ENCODE measurements around the gene LDLR.
"Not testable (repeated sequence)": the region's sequence is repeated elsewhere in the genome, so short reads cannot be mapped to it uniquely, and the experiment has no call there.

LDLR gene

DNA sequence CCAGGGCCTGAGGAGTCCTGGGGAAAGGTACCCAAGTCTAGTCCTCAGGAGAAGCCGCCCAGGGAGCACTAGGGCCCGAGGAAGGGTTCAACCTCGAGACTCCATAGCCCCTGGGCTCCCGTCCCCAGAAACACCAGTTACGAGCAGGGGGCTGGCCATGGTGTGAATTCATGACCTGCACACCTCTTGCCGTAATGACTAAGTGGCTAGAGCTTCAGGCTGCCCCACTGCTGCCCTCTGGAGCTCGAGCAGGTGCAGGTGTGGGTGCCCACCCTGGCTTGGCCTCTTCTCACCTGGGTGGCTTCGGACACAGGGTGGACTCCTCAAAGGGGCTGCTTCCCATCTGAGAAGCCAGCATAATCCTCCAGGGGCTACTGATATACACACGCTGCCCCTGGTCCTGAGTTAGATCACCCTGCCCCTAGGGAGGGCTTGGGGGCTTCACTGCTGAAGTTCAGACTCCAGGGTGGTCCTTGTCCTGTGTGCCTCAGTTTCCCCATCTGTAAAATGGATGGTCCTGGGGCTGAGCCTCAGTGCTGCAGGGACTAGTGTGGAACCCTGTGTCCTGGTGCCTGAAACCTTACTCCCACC lies 52.8 kb downstream of the LDLR start:
- no peak for DNase-seq (ENCODE audit: low read depth)

DNA sequence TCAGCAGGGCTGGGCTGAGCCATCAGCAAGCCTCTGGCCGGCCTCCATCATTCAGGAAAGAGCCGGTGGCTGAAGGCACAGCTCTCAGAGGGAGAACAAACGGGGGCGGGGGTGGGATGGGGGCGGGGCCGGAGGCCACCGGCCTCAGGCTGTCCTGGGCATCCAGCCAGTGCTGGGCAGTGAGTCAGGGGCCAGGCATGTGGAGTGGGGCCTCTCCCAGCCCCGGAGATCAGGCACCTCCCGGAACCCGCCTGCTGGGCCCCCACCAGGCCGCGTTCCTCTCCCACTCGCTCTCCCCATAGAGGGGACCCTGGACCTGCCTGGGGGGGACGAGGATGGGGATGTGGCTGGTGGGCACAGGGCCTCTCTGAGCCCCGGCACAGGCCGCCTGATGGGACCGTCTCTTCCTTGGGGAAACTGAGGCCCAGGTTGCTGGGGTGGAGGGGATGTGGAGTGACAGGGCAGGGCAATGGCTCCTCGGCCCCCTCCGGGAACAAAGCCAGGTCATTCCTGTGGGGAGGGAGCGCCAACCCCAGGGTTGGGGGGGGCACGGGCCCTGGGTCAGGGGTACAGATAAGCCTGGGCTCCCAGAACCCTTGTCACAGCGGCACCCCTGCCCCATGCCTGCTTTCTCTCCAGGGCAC lies 53.4 kb downstream of the LDLR start:
- no peak for DNase-seq (ENCODE audit: low read depth)

DNA sequence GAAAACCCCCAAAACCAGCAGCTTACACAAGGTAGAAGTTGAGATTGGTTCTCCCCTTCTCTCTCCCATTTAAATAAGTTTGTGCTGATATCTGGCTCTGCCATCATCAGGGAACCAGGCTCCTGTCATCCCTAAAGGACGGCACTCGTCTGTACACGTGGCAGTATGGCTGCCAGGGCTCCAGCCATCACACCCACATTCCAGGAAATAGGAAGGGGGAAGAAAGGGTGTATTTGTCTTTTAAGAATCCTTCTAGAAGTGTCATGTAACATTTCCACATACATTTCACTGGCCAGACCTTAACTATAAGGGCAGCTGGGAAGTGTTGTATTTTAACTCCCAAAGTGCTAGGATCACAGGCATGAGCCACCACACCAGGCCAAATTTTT lies 56.3 kb downstream of the LDLR start:
- no peak for DNase-seq (ENCODE audit: low read depth)

DNA sequence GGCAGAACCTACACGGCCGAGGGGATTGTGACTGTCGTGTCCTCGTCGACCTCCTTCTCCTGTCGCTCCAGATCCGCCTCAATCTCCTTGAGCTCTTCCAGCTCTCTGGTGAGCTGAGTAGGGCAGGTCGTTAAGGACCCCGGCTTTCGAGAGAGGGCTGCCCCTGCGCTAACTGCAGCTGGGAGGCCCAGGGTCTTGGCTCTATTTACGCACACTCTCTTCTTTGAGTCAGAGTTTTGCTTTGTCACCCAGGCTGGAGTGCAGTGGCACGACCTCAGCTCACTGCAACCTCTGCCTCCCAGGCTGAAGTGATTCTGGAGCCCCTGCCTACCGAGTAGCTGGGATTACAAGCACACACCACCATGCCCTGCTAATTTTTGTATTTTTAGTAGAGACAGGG lies 58.7 kb downstream of the LDLR start:
- no peak for DNase-seq (ENCODE audit: low read depth)

DNA sequence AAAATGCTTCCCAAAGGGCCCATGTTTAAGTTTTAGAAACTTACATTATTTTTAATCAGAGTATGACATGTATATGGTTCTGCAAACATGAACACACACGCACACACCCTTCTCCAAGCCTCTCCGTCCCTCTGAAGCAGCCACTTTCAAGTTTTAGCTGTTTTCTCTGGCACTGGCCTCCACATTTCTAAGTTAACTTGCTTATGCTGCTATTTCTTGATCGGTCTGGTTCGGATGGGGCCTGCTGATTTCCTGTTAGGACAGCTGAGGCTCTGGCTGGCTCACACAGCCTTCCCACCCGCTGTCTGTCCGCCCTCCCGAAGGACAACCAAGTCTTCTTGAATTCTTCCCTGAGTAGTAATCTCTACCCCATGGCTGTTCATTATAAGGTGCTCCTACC lies 61.9 kb downstream of the LDLR start:
- no peak for DNase-seq (ENCODE audit: low read depth)

DNA sequence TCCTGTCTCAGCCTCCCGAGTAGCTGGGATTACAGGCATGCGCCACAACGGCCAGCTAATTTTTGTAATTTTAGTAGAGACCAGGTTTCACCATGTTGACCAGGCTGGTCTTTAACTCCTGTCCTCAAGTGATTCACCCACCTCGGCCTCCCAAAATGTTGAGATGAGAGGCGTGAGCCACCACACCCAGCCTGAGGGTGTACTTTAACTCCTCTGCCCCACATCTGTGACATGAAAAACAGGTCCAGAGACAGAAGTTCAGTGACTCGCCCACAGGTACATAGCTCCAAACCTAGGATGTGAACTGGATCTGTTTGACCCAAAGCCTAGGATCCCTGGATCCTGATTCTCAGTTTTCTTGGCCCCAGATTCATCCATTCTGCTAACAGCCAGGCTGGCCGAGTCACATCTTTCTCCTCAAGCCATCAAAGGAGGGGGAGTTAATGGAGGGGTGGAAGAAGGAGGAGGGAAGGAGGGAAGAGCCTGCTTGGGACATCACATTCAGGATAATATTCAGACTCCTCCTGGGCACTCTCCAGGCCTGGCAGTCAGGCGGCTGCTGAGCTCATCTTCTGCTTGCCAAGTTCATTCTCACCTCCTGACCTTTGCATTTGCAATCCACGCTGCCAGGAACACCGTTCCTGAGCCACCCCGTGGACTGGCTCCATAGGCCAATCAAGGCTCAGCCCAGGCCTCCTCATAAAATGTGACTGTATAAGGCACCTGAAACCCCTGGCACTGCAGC lies 63.2 kb downstream of the LDLR start:
- DNase-seq (ENCODE audit: low read depth), result no peak

DNA sequence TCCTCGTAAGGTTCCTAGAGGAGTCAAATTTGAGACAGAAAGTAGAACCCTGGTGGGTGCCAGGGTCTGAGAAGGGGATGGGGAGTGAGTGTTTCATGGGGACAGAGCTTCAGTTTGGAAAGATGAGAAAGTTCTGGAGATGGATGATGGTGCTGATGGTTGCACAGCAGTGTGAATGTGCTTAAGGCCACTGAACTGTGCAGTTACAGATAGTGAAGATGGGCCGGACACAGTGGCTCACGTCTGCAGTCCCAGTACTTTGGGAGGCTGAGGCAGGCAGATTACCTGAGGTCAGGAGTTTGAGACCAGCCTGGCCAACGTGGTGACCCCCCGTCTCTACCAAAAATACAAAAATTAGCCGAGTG lies 65.4 kb downstream of the LDLR start:
- DNase-seq (ENCODE audit: low read depth), result no peak

DNA sequence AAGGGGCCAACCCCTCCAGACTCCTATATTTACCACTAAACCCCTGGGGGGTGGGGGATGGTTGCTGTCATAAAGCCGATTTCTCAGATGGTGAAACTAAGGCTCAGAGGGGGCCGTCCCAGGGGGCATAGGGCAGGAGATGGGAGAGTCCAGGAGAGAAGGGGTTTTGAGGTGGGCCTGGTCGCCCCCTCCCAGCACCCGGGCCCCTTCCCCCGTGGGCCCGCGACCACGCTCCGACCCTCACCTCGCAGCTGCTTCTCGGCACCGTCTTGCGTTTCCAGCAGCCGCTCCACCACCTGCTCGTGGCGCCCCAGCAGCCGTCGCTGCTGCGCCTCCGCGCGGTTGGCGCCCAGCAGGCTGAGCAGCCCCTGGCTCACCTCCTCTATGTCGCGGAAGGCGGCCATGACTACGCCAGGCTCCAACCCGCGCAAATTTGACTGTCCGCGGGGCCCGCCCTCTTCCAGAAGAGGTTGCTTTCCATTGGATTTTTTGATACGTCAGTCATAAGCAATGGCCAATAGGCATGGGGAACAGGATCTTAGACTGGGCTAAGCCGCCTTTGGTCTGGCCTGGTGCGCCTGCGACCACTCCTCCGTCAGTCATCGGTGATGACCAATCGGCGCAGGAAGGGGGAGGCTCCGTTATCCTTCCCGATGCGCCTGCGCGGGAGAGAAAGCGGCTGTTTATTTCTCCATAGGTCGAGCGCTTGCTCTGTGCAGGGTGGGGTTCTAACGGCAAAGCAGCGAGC lies 66.3 kb downstream of the LDLR start, which contains the start of gene SPC24:
SPC24 (minus strand) TSS at position 410 of the 748 bp plus-strand sequence; CDS start at position 404, 6 bp downstream.
- peak; percentile 65 for DNase-seq (ENCODE audit: low read depth)

DNA sequence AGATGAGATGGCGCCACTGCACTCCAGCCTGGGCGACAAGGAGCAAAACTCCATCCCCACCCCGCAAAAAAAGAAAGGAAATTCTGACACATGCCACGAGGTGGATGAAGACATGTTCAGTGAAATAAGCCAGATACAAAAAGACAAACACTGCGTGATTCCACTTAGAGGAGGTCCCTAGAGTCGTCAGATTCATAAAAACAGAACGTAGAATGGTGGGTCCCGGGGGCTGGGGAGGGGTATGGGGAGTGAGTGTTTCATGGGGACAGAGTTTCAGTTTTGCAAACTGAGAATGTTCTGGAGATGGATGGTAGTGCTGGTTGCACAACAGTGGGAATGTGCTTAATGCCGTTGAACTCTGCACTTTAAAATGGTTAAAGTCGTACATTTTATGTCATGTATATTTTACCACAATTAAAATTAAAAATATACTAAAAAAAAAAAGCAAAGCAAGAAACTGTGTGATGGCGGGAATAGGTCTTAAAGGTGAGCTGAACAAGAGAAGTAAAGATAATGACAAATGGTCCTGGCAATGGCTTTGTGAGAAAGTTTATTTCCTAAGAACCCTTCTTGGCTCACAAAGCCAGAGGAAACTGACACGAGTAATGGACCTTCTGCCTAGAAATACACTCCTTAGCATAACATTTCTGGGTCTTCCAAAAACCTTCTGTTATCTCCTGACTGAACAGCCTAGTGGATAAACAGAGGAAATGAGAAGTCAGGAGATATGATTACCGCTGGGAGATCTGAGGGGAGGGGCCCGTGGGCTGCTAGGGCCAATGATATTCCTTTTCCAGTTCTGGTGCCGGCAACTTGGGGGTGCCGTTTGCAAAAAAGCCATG lies 70.6 kb downstream of the LDLR start:
- no peak for DNase-seq (ENCODE audit: low read depth)

DNA sequence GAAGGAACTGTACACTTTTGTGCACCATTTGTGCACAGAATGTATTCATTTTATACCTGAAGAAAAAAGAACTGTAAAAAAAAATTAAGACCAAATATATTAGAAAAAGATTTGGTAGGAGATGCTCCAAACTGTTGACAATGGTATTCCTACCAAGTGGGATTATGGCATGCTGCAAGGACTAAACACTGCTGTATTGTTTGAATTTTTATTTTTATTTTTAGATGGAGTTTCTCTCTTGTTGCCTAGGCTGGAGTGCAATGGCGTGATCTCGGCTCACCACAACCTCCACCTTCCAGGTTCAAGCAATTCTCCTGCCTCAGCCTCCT lies 71.1 kb downstream of the LDLR start:
- DNase-seq (ENCODE audit: low read depth), result not testable (repeated sequence)

DNA sequence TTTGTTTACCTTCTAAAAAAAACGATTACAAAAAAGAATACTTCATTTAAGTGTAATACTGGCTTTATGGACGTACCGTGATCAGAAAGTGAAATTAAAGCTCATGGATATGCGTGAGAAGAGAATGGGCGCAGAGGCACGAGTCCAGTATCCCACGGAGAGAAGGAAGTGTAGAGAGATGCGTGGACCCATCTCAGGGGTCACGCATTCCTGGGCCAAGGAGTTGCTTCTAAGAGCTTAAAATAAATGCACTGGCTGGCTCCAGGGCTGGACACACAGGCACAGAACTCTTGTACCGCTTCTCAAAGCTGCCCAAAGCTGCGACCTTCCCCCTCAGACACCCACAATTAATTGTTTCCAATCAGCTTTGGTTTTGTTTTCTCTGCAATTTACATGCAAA lies 75.0 kb downstream of the LDLR start:
- DNase-seq (ENCODE audit: low read depth), result no peak

DNA sequence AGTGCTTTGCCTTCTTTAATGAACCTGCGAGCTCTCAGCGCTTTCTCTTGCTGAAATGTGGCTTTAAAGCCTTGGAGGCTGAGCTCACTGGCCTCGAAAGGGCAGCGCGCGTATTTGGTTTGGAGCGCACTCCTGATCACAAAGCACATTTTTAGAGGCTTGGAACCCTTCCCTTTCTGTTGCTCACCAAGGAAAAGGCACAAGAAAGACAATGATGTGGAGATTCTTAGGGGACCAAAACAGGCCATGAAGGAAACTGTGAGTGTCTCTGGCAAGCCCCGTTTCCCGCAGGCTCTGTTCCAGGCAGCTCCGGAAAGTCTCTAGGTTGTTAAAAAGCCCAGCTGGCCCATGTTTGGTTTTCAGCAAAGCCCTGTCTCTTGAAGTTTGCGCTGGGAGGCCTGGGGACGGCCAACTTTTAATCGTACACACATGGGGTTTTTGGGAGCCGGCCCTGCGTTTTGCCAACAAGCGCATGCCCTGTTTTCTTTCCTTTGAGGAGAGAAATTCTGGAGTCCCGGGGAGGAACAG lies 75.7 kb downstream of the LDLR start:
- DNase-seq (ENCODE audit: low read depth), result no peak

DNA sequence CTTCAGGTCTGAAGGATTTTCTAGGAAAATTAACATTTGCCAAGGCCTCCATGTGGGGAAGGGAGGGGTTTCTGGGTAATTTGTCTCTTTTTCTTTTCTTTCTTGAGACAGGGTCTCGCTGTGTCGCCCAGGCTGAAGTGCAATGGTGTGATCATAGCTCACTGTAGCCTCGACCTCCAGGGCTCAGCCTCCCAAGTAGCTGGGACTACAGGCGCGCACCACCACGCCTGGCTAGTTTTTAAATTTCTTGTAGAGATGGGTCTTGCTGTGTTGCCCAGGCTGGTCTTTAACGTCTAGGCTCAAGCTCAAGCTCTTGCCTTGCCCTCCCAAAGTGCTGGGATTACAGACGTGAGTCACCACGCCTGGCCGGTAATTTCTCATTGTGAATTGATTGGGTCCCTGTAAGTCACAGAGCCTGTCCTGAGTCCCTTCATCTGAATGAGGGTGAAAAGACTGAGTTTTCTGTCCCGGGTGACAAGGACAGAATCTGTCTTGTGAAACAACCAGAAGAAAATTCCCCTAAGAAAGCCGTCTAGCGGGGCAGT lies 76.3 kb downstream of the LDLR start:
- no peak for DNase-seq (ENCODE audit: low read depth)

DNA sequence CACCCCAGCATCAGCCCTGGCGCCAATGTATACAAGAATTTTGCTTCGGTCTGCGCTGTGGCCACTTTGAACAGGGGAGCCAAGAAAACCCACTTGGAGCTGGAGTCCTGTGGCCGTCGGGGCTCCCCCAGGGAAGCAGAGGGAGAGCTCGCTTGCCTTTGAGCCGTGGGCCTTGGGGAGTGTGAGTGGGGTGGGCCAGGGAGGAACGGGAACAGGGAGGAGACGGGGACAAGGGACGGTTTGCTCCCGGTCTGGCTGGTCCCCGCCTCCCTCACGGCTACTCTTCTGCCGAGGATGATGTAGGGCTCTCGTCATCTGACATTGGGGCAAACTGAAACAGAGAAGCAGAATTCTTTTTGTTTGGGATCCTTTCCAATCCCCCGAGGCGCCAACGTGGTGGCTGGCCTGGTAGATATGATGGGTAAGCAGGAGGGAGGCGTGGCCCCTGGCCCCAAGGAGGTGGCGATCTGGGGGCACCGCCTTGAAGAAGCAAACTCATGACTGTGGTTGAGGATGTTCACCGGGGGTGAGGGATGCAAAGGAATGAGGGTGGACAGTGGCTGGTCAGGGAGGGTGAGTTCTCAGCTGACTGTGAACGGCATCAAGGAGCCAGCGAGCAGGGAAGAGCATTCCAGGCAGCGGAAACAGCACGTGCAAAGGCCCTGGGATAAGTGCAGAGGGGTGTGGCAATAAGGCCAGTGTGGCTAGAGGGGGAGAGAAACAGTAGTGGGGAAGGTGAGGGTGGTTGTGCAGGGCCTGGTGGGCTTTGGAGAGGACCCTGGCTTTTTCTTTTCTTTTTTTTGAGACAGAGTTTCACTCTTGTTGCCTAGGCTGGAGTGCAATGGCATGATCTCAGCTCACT lies 77.2 kb downstream of the LDLR start:
- no peak for DNase-seq (ENCODE audit: low read depth)

DNA sequence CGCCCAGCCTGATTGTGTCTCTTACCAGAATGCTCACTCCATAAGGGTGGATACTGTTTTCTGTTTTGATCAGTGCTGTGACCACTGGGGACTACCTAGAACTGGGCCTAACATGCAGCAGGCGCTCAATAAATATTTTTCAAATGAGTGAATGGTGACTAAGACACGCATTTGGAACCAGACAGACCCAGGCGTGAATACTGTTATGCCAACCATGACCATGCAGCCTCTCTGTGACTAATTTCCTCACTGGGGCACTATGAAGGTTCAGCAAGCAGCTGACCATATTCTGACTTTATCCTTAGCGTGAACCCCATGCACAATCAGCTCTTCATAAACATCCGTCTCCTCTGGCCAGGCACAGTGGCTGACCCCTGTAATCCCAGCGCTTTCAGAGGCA lies 79.3 kb downstream of the LDLR start:
- DNase-seq (ENCODE audit: low read depth), result no peak

DNA sequence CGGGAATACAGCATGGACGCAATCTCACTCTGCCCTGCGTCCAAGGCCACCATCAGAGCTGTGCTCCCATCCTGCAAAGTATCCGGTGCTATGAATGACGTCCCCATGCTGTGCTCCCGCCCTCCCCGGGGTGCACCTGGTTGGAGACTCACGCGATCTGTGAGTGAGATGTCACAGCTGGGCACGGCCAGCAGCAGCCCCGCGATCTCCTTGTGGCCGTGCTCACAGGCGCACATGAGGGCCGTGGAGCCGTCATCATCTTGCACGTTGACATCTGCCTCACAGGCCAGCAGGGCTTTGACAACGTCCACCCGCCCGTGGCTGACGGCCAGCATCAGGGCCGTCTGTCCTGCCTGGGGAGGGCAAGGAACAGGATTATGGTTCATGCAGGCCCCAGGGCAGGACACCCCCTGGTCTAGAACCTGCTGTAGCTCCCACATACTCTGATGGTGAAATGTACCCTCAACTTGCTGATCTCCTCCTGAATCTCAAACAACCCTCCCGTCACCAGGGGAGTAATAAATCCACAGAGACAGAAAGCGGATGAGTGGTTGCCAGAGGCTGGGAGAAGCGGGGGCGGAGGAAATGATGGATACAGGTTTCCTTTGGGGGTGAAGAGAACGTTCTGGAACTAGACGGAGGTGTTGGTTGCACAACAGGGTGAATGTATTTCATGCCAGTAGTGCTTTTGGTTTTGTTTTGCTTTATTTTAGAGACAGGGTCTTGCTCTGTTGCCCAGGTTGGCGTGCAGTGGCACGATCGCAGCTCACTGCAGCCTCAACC lies 80.8 kb downstream of the LDLR start:
- no peak for DNase-seq (ENCODE audit: low read depth)

DNA sequence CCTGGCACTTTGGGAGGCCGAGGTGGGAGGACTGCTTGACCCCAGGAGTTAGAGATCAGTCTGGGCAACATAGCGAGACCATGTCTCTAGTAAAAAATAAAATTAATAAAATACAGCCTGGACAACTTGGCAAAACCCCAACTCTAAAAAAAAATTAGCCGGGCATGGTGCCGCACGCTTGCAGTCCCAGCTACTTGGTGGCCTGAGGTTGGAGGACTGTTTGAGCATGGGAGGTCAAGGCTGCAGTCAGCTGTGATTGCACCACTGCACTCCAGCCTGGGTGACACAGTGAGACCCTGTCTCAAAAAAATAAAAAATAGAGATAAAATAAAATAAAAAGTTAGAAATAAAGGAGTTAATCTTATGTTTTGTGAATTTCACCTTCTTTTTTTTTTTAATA lies 81.9 kb downstream of the LDLR start:
- DNase-seq (ENCODE audit: low read depth), result no peak

DNA sequence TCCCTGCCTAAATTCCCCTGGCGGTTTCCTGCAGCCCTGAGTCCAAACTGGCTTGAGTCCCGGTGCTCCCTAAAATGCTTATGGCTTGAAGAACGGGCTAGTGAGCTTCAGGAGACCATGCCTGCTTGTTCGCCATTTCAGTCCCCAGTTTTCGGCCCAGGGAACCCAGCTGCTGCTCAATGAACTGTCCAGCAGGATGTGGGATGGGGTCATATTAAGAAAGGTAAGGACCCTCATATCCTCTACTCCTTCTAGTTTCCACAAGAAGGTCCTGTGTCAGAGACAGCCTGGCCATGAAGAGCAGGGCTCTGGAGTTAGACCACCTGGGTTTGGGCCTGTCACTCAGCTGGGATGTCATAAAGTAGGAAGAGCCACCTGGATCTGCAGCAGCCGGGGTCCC lies 83.3 kb downstream of the LDLR start:
- DNase-seq (ENCODE audit: low read depth), result no peak

DNA sequence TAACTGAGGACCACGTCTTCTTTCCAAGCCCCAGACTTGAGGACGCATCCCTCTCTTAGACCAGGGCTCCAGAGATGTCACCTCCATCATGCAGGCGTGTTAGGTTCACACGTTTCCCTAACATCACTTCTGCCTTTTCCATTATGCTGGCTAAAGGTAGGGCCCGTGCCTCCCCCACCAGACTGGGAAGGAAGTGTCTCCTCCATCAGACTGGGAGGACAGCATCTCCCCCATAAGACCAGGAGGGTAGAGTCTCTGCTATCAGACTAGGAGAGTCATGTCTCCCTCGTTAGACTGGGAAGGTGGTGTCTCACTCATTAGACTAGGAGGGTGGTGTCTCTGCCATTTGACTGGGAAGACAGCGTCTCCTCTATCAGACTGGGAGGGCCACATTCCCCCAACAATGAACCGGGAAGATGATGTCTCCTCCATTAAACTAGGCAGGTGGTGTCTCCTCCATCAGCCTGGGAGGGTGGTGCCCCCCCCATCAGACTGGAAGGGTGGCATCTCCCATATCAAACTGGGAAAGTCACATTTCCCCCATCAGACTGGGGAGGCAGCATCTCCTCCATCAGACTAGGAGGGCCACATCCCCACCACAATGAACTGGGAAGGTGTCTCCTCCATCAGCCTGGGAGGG lies 84.4 kb downstream of the LDLR start:
- no peak for DNase-seq (ENCODE audit: low read depth)

Data from stimulated activated CD8-positive, alpha-beta memory T cell treated with anti-CD3 and anti-CD28 coated beads, Interleukin-15, amount 100 ng/mL, for 24 hours (primary cell).